A549 treated with dexamethasone at 1 μM for 4 hours (cell line): ENCODE results near the gene MAML2. TPM values are rescaled to one million over a fixed set of nuclear protein-coding genes. Genes with fewer than 3 reads are reported as not detected.

Experiments
- total RNA-seq: library from RNA; stranded (reverse); fragments of 200-300 nt; extraction: Qiagen RNA extraction; gene quantifications from 5 replicates; pipeline ENCODE4 v1.2.3, GENCODE V29; 2022

Gene MAML2
- 3.3 to 5.6 TPM (median 4.7 TPM) in 5 replicates for total RNA-seq

GRCh38 chr11:96342961-96343711 lies at the start of gene MAML2:
TSS of gene MAML2 (minus strand) at chr11:96343195. CDS start at chr11:96341895, 1,300 bp downstream.

GRCh38 chr11:96389720-96390487 lies 46.9 kb upstream of the MAML2 start, which contains the start of the genes CCDC82 and JRKL:
TSS of gene CCDC82 (minus strand) at chr11:96389912. CDS start at chr11:96384747, 5,165 bp downstream.
TSS of gene JRKL (plus strand) at chr11:96390013. CDS start at chr11:96390650, 637 bp downstream.

Other genes starting within 250 kb of the MAML2 start
- gene CCDC82, start 46.7 kb upstream of the MAML2 start, total RNA-seq, result 18.1 to 25.7 TPM (median 20.0 TPM) in 5 replicates
- gene JRKL, start 46.8 kb upstream of the MAML2 start, total RNA-seq, result 5.0 to 6.8 TPM (median 6.3 TPM) in 5 replicates